Stimulated activated CD8-positive, alpha-beta memory T cell treated with anti-CD3 and anti-CD28 coated beads, Interleukin-7, amount 100 ng/mL, for 24 hours (primary cell): ENCODE data around the gene TUNAR.

Experiments
- DNase-seq: peaks from one replicate; pipeline ENCODE4 v3.0.0-alpha.2; 2020; ENCODE audit warnings: low read depth

Gene TUNAR

GRCh38 chr14:95872777-95873176 lies 3.9 kb upstream of the TUNAR start:
- DNase-seq, result no peak

- no peak for DNase-seq
Measured at GRCh38 chr14:95875831-95876760, 536 bp upstream of the TUNAR start.

- DNase-seq, result no peak
Measured at GRCh38 chr14:95877633-95878032, 1.0 kb downstream of the TUNAR start.

DNA sequence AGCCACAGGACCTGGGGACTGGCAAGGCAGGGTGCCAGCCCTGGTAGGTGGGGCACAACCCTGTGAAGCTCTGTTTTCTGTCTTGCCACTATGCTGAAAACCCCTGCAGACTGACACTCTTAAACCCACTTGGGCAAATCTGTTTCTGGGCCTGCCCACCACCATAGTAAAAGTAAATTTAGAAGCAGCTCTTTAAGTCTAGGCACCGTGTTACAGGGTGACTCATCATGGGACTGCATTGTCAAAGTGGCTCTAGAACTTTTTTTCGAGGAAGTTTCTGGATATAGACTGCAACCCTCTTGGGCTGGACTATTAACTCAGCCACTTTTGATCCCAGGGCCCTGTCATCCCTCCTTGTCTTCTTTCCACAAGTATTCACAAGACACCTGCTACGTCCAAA lies 7.7 kb downstream of the TUNAR start:
- DNase-seq, result no peak

DNA sequence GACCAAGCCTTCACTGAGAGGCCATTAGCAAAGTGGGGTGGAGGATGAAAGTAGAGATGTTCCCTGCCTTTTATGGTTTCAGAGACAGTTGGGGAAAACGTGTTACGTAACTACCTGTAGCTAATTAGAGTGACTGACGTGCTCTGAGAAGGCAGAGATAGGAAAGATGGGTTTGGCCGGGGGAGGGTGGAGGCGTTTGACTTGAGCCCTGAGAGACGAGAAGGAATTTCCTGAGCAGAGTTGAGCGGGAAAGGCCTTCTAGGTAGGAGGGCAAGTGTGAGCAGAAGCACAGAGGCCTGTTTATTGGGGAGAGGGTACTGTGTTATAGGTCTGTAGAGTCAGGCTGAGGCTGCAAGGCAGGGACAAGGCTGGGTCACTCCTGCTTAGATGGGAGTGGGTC lies 8.6 kb downstream of the TUNAR start:
- no peak for DNase-seq

- no peak for DNase-seq
Measured at GRCh38 chr14:95885866-95886265, 9.2 kb downstream of the TUNAR start.

DNA sequence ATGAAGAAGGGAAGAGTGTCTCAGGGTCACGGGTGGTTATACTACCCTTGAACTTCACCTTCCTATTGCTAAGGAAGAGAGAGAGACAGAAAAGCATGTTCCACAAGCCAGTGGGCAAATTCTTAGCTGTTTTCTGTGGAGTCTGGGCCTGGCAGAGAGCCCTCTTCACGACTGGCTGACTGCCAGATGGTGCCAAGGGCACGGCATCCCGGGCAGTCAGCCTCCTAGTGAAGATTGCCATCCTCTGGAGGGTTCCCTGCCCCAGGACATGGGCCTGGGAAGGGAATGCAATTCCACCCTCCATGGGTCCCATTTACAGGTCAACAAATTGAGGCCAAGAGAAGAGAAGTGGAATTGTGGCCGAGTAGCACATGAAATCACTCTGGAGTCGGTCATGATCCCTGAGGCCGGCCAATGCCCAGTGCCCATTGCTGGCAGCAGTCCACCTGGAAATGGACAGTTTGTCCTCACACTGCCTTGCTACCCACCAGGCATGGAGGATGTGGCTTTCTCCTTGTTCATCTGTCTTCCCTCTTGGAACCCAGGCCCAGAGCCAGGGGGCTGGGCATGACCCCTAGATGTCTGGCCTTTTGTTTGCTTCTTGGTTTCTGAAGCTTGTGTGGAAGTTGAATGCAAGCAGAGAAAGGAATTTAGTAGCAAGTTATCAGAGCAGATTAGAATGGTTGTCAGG lies 9.9 kb downstream of the TUNAR start:
- no peak for DNase-seq

- DNase-seq, result no peak
Measured at GRCh38 chr14:95887351-95887750, 10.7 kb downstream of the TUNAR start.

GRCh38 chr14:95889236-95889979 lies 12.8 kb downstream of the TUNAR start:
- DNase-seq, result no peak

- DNase-seq, result no peak
Measured at GRCh38 chr14:95891742-95892141, 15.1 kb downstream of the TUNAR start.

DNA sequence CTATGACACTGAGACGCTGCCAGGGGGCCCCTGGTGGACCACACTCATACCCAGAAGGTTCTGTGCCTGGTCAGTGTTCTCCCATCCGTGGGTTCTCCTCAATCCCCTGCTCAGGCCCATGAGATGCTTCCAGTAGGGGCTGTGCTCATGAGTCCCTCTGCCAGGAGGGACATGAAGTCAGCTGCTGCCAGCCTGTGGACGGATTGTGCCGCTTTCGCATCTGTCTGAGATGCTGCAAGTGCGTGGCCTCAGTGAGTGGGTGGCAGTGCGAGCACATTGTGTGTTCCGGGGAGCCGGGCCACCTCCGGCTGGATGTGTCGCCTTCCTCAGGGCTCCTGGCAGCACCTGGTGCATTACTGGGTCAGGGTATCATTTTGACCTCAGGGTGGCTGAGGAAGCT lies 15.5 kb downstream of the TUNAR start:
- no peak for DNase-seq

GRCh38 chr14:95895720-95896119 lies 19.1 kb downstream of the TUNAR start:
- no peak for DNase-seq

- no peak for DNase-seq
Measured at GRCh38 chr14:95896498-95897135, 20.0 kb downstream of the TUNAR start.

DNA sequence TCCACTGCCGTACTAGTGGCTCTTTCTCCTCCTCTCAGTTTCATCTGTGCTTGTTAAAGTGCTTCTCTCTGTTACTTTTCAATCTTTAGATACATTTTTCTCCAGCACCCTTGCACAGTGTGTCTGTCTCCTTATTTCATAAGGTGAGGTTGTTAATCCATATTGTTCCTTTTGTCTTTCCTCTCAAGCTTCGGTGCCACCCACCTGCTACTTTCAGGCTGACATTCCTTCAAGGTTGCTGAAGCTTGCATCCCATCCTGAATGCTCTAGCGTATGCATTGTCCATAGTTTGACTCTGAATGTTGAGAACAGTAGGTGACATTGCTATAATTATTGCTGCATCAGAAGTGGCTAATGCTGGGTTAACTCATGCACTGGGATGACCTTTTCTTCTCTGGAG lies 20.6 kb downstream of the TUNAR start:
- DNase-seq, result no peak

- no peak for DNase-seq
Measured at GRCh38 chr14:95901054-95901453, 24.4 kb downstream of the TUNAR start.

DNA sequence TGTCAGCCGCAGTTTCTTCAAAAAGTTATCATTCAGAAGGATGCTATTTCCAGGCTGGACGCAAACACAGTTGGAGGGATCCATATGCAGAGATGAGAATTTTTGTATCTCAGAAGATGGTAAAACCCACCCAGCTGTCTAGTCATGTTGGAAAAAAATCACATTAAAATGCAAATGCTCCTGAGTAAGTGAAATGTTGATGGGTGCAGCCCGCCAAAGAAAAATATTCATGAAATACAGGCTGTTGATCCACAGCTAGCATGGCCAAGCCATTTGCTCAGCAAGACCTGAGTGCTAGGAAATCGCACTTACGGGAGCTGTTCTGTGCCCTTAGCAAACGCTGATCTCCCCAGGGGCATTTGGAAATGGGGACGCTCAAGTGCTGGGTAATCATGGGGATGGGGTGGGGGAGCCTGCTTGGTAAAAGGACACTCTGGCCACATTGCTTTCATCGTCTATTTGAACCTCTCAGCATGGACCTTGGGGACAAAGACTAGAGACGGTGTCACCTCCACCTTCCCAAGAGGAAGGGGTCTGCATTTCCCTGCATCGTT lies 25.7 kb downstream of the TUNAR start:
- no peak for DNase-seq

GRCh38 chr14:95903165-95903564 lies 26.5 kb downstream of the TUNAR start:
- no peak for DNase-seq

- no peak for DNase-seq
Measured at GRCh38 chr14:95903616-95904107, 27.0 kb downstream of the TUNAR start.

DNA sequence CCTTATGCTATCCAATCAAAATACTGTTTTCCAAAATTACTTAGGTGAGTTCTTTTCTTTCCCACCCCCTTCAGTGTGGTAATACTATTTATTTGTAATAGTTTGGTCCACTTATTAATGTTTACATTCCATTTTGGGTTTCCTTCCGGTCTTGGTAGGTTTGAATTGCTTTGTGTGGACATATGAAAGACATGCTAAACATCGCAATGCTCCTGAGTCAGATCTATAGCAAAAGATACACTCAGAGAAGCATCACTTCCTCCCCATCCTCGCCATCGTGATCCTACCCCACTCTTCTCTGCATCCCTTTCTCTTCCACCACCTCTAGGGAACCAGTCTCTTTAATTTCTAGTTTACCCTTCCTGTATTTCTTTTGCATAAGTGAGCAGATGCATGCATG lies 30.0 kb downstream of the TUNAR start:
- DNase-seq, result no peak

DNA sequence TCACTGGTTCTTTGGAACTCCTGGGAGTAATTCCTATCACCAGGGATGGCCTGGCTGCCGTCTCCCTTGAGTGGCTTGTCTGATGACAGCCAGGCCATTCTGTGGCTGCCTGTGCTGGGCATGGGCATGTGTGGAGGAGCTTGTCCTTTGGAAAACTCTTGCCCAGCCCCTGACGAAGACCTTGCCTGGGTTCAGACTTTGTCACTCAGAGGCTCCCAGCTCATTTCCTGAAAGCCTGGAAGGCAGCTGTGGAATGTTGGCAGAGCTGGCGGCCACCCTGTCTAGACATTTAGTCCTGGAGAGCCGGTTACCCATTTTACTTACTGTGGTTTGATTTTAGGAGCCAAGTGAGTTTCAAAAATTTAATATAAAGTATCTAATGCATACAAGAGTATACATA lies 34.0 kb downstream of the TUNAR start:
- no peak for DNase-seq

DNA sequence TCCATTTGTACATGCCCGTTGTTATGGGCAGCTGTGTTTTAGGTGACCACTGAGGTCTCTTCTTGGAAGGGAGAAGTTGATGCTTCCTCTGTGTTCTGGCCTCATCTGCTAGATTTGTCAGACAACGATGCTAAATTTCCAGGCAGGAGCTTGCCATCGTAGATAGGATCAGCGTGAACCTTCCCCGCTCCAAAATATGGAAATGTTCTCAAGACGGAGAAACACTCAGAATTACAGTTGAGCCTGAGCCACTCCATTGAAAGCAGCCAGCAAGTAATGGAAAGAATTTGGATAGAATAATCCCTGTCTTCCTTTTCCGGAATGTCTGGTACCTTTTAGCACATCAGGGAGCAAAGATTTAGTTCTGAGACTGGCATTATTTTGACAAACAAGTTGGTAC lies 34.8 kb downstream of the TUNAR start:
- DNase-seq, result no peak

GRCh38 chr14:95915330-95915729 lies 38.7 kb downstream of the TUNAR start:
- no peak for DNase-seq
